HuH-7.5 (cell line): ENCODE data around the gene MBD3.

Source experiments
- DNase-seq: peaks from one replicate; pipeline ENCODE4 v3.0.0; 2011; ENCODE audit warnings: low spot score

Gene MBD3

GRCh38 chr19:1571358-1571757, 21.3 kb downstream of the MBD3 start:
- no peak for DNase-seq

- DNase-seq = no peak
These were observed 21.8 kb downstream of the MBD3 start for GRCh38 chr19:1570836-1571235.

- no peak for DNase-seq
These were observed 22.7 kb downstream of the MBD3 start for GRCh38 chr19:1569997-1570396.

GRCh38 chr19:1568320-1569019, 24.2 kb downstream of the MBD3 start, which contains the start of gene MEX3D:
Gene MEX3D, minus strand, starts transcription at chr19:1568325. Its CDS starts 267 bp downstream, at chr19:1568058.
- DNase-seq = peak; percentile 98

- DNase-seq = peak; percentile 55
These were observed 24.8 kb downstream of the MBD3 start for GRCh38 chr19:1567848-1568227.

- peak; percentile 71 for DNase-seq
These were observed 25.4 kb downstream of the MBD3 start for GRCh38 chr19:1567116-1567847.

GRCh38 chr19:1566392-1567115, 26.1 kb downstream of the MBD3 start:
- peak; percentile 96 for DNase-seq

GRCh38 chr19:1563251-1563650, 29.4 kb downstream of the MBD3 start:
- no peak for DNase-seq

GRCh38 chr19:1561236-1561842, 31.3 kb downstream of the MBD3 start:
- DNase-seq = no peak

- DNase-seq = no peak
These were observed 32.3 kb downstream of the MBD3 start for GRCh38 chr19:1560286-1560882.

GRCh38 chr19:1558552-1558951, 34.1 kb downstream of the MBD3 start:
- no peak for DNase-seq

- DNase-seq = no peak
These were observed 36.1 kb downstream of the MBD3 start for GRCh38 chr19:1556390-1557070.

- DNase-seq = no peak
These were observed 36.9 kb downstream of the MBD3 start for GRCh38 chr19:1555487-1556389.

- no peak for DNase-seq
These were observed 37.7 kb downstream of the MBD3 start for GRCh38 chr19:1554968-1555367.

- no peak for DNase-seq
These were observed 39.2 kb downstream of the MBD3 start for GRCh38 chr19:1553415-1553814.

- DNase-seq = no peak
These were observed 41.3 kb downstream of the MBD3 start for GRCh38 chr19:1551068-1552040.

- DNase-seq = no peak
These were observed 43.2 kb downstream of the MBD3 start for GRCh38 chr19:1549332-1549945.

GRCh38 chr19:1540365-1540925, 52.2 kb downstream of the MBD3 start:
- DNase-seq = no peak
